ENCODE data around the gene MCEE.

DNA sequence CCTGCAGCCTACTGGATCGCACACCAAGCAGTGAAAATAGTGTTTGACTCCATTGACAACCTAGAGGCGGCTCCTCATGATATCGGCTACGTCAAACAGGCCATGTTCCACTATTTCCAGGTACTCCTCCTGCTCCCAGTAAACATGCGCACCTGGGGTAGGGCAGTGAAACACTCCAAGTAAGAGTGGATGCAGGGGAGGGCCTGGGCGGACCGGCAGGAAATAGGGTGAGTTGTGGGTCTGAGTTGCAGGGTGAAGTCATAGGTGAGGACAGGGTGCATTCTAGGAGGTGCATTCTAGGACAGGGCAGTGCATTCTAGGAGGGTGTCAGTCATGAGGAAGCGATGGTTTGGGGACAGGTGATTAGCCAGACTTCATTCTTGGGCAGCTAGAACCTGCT, 56.6 kb downstream of the MCEE start:
- no peak for TF ChIP-seq CTCF (IDR thresholded peaks at IDR 0.05; ENCODE audit: low read length)
- TF ChIP-seq EZH2 (IDR thresholded peaks at IDR 0.05; ENCODE audit: borderline replicate concordance, low read length), result no peak

All from OCI-LY1 (cell line).